ENCODE data around the gene FYN. TPM values are rescaled to one million over a fixed set of nuclear protein-coding genes. Genes with fewer than 3 reads are reported as not detected.

FYN gene
- polyA plus RNA-seq, 1 experiment = 55.1 TPM

GRCh38 chr6:111769365-111770152 lies 103.7 kb downstream of the FYN start:
- CTCF ChIA-PET = interaction anchor here (0.6 to 1.3 kb wide), 4 partner anchors 21 to 44 kb away, joined by 3 read pairs; no protein-coding TSS in a partner anchor
- H3K27me3 ChIP-seq (ENCODE audit: control insufficient read depth, insufficient read depth, low read length) = no peaks in the 10 kb centered on the region
- H3K4me3 ChIP-seq (ENCODE audit: low read depth, low read length) = no peak overlapping the region
- H3K36me3 ChIP-seq (ENCODE audit: control insufficient read depth, insufficient read depth, low read length) = no peaks in the 10 kb centered on the region; the same call in 1 of the 2 replicates
- POLR2A ChIA-PET = no interaction called here
- TF ChIP-seq, protein P1, sequence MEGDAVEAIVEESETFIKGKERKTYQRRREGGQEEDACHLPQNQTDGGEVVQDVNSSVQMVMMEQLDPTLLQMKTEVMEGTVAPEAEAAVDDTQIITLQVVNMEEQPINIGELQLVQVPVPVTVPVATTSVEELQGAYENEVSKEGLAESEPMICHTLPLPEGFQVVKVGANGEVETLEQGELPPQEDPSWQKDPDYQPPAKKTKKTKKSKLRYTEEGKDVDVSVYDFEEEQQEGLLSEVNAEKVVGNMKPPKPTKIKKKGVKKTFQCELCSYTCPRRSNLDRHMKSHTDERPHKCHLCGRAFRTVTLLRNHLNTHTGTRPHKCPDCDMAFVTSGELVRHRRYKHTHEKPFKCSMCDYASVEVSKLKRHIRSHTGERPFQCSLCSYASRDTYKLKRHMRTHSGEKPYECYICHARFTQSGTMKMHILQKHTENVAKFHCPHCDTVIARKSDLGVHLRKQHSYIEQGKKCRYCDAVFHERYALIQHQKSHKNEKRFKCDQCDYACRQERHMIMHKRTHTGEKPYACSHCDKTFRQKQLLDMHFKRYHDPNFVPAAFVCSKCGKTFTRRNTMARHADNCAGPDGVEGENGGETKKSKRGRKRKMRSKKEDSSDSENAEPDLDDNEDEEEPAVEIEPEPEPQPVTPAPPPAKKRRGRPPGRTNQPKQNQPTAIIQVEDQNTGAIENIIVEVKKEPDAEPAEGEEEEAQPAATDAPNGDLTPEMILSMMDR (IDR thresholded peaks at IDR 0.05; ENCODE audit: insufficient read depth, low read depth, low read length) = no peak
- no peak for DNase-seq (ENCODE audit: low read depth)

DNA sequence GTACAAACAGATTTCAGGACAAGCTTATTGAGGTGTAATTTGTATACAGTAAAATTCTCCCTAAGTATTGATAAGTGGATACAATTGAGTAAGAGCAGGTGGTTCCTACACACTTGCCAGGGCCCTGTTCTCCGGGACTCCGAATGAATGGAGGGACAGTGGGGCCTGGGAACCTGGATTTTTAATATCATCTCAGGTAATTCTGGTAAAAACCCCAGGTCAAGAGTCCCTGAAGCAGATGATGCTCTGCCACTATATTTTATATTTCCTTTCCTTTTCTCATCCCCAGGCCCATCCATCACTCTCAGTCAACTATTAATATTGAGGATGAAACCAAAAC lies 104.9 kb downstream of the FYN start:
- ChIA-PET POLR2A (no interaction called here), CTCF (no interaction called here)
- Histone ChIP-seq H3K4me3 (ENCODE audit: low read depth, low read length) (no peak overlapping the region), H3K27me3 (ENCODE audit: control insufficient read depth, insufficient read depth, low read length) (no peaks in the 10 kb centered on the region), H3K36me3 (ENCODE audit: control insufficient read depth, insufficient read depth, low read length) (no peaks in the 10 kb centered on the region; the same call in 1 of the 2 replicates)
- TF ChIP-seq, protein P1 (IDR thresholded peaks at IDR 0.05; ENCODE audit: insufficient read depth, low read depth, low read length) = no peak
- no peak for DNase-seq (ENCODE audit: low read depth)

- CTCF ChIA-PET = no interaction called here
Measured at GRCh38 chr6:111767752-111768430, 105.4 kb downstream of the FYN start.

DNA sequence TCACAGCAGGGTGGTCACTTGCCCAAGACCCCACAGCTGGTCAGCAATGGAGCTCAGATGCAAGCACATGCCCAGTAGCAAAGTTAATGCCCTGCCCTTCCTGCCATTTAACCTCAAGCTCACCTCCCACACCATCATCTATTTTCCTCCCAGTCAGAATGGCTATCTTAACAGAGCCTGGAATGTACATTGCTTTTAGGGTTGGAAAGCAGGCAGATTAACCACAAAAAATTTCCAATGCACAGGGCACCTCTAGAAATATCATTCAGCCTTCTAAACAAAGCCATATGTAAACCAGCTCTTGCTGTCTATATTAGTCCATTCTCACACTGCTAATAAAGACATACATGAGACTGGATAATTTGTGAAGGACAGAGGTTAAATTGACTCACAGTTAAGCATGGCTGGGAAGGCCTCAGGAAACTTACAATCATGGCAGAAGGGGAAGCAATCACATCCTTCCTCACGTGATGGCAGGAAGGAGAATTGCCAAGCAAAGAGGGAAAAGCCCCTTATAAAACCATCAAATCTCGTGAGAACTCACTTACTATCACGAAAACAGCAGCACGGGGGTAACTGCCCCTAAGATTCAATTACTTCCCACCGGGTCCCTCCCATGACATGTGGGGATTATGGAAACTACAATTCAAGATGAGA lies 106.9 kb downstream of the FYN start:
- no peaks in the 10 kb centered on the region; the same call in 1 of the 2 replicates for H3K36me3 ChIP-seq (ENCODE audit: control insufficient read depth, insufficient read depth, low read length)
- POLR2A ChIA-PET = no interaction called here
- CTCF ChIA-PET = no interaction called here
- no peak for DNase-seq (ENCODE audit: low read depth)
- H3K27me3 ChIP-seq (ENCODE audit: control insufficient read depth, insufficient read depth, low read length) = no peaks in the 10 kb centered on the region
- H3K4me3 ChIP-seq (ENCODE audit: low read depth, low read length) = no peak overlapping the region
- TF ChIP-seq, protein P1 (IDR thresholded peaks at IDR 0.05; ENCODE audit: insufficient read depth, low read depth, low read length) = no peak

More at GRCh38 chr6:111767752-111768430, 105.4 kb downstream of the FYN start:
- POLR2A ChIA-PET = no interaction called here
- no peak for DNase-seq (ENCODE audit: low read depth)
- TF ChIP-seq, protein P1 (IDR thresholded peaks at IDR 0.05; ENCODE audit: insufficient read depth, low read depth, low read length) = no peak
- H3K27me3 ChIP-seq (ENCODE audit: control insufficient read depth, insufficient read depth, low read length) = no peaks in the 10 kb centered on the region
- H3K36me3 ChIP-seq (ENCODE audit: control insufficient read depth, insufficient read depth, low read length) = no peaks in the 10 kb centered on the region; the same call in 1 of the 2 replicates
- no peak overlapping the region for H3K4me3 ChIP-seq (ENCODE audit: low read depth, low read length)

DNA sequence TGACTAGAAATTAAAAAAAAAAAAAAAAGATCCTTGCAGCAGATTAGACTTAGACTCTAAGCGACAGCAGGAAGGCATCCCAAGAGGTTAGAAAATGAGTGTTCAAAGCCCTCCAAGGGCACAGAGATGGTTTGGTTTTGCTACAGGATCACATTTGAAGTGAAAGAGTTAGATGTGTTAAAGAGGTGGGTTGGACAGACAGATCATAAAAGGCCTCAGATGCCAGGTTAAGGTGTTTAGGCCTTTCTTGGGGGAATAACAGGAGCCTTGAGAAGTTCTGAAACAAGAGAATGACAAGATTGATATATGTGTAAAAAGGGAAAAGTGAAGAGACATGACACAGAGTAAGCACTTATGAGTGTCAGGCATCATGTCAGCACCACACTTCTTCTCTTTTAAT lies 107.5 kb downstream of the FYN start:
- ChIA-PET POLR2A (no interaction called here), CTCF (no interaction called here)
- Histone ChIP-seq H3K27me3 (ENCODE audit: control insufficient read depth, insufficient read depth, low read length) (no peaks in the 10 kb centered on the region), H3K4me3 (ENCODE audit: low read depth, low read length) (no peak overlapping the region), H3K36me3 (ENCODE audit: control insufficient read depth, insufficient read depth, low read length) (no peaks in the 10 kb centered on the region; the same call in 1 of the 2 replicates)
- DNase-seq (ENCODE audit: low read depth) = no peak
- TF ChIP-seq, protein P1 (IDR thresholded peaks at IDR 0.05; ENCODE audit: insufficient read depth, low read depth, low read length) = no peak

Data from BJ (cell line).